ENCODE results near the gene VTI1A. TPM values are rescaled to one million over a fixed set of nuclear protein-coding genes. Genes with fewer than 3 reads are reported as not detected.

The VTI1A gene
- total RNA-seq, 1 experiment from 2014 or later = 22.0 TPM

GRCh38 chr10:112402917-112403316 lies 44.1 kb upstream of the VTI1A start:
- no peak overlapping the region for H3T11ph ChIP-seq (ENCODE audit: low read length)
- no peaks in the 10 kb centered on the region for H3K9me3 ChIP-seq (ENCODE audit: control insufficient read depth, low read depth, low read length)
- H3K4me2 ChIP-seq (ENCODE audit: insufficient read depth, insufficient read length, low read length) = no peak overlapping the region
- Mint-ChIP-seq H3K4me3 (no peak overlapping the region), H3K27me3 (ENCODE audit: low read depth) (peaks cover 3% of the 10 kb centered on the region), H3K27ac (no peak overlapping the region), H3K36me3 (ENCODE audit: insufficient read depth in 1 of 3, low read depth in 3 of 3) (no peaks in the 10 kb centered on the region), H3K9me3 (no peaks in the 10 kb centered on the region), H3K4me1 (no peaks in the 10 kb centered on the region)
- no peaks in the 10 kb centered on the region for H4K20me1 ChIP-seq (ENCODE audit: control insufficient read depth, insufficient read depth, insufficient read length)
- no CpG with 5 or more reads among the region's 2 CpGs for WGBS (ENCODE audit: extremely low coverage, insufficient read length, low lambda C conversion rate)
- no peaks in the 10 kb centered on the region for H3K79me1 ChIP-seq (ENCODE audit: insufficient read depth, low read depth, low read length, poor library complexity, severe bottlenecking)
- H3K18ac ChIP-seq (ENCODE audit: insufficient read length, low read depth, low read length) = no peak overlapping the region
- H3K56ac ChIP-seq (ENCODE audit: insufficient read length, low read depth, low read length) = no peak overlapping the region
- TF ChIP-seq CTCF (conservative IDR thresholded peaks at IDR 0.05) = no peak
- H4K91ac ChIP-seq (ENCODE audit: insufficient read length, low read depth, low read length) = no peak overlapping the region
- no peaks in the 10 kb centered on the region for H3K23me2 ChIP-seq (ENCODE audit: insufficient read length, low read depth, low read length, poor library complexity, severe bottlenecking)
- no peak overlapping the region for H2AFZ ChIP-seq (ENCODE audit: low read length)
- no peak overlapping the region for H4K8ac ChIP-seq (replicated peaks; ENCODE audit: insufficient read length, low read depth, low read length)
- no peak overlapping the region for H4K5ac ChIP-seq (ENCODE audit: insufficient read length, low read depth, low read length)
- H3K27me3 ChIP-seq (ENCODE audit: insufficient read depth, low read length) = no peaks in the 10 kb centered on the region
- no peak overlapping the region for H2BK20ac ChIP-seq (ENCODE audit: low read depth, low read length, poor library complexity, severe bottlenecking)
- no peak overlapping the region for H3K4ac ChIP-seq (ENCODE audit: low read depth, low read length)
- H3K79me2 ChIP-seq (ENCODE audit: insufficient read depth, low read length) = no peaks in the 10 kb centered on the region
- H2BK5ac ChIP-seq (ENCODE audit: insufficient read length, low read length) = no peak overlapping the region
- H3K4me1 ChIP-seq (ENCODE audit: insufficient read depth, low read length) = no peaks in the 10 kb centered on the region
- H2BK120ac ChIP-seq (ENCODE audit: low read depth, low read length, poor library complexity, severe bottlenecking) = no peak overlapping the region
- no peak overlapping the region for H3K23ac ChIP-seq (ENCODE audit: insufficient read length, low read depth, low read length)
- DNase-seq = no peak
- H3K27ac ChIP-seq (ENCODE audit: insufficient read length, low read depth, low read length) = no peak overlapping the region
- no peak overlapping the region for H2BK15ac ChIP-seq (ENCODE audit: low read depth, low read length)
- H2BK12ac ChIP-seq (ENCODE audit: insufficient read length, low read depth, low read length) = no peak overlapping the region
- H2AK5ac ChIP-seq (ENCODE audit: insufficient read length, low read length) = no peak overlapping the region
- H3K9ac ChIP-seq (ENCODE audit: extremely low read depth, insufficient read length, low read length) = no peak overlapping the region
- H3K14ac ChIP-seq (ENCODE audit: insufficient read depth, low read length) = no peak overlapping the region

Data from H9 (cell line).